GM21825 (cell line): ENCODE data around the gene WDR18.
"Not testable (repeated sequence)": the region's sequence is repeated elsewhere in the genome, so short reads cannot be mapped to it uniquely, and the experiment has no call there.

Source experiments
- ATAC-seq: cut with Tn5 transposase; IDR thresholded peaks from one replicate; pipeline ENCODE4 v1.9.1; 2021; ENCODE audit warnings: mild to moderate bottlenecking, moderate library complexity; ENCODE audit not compliant: unreplicated experiment

The WDR18 gene

DNA sequence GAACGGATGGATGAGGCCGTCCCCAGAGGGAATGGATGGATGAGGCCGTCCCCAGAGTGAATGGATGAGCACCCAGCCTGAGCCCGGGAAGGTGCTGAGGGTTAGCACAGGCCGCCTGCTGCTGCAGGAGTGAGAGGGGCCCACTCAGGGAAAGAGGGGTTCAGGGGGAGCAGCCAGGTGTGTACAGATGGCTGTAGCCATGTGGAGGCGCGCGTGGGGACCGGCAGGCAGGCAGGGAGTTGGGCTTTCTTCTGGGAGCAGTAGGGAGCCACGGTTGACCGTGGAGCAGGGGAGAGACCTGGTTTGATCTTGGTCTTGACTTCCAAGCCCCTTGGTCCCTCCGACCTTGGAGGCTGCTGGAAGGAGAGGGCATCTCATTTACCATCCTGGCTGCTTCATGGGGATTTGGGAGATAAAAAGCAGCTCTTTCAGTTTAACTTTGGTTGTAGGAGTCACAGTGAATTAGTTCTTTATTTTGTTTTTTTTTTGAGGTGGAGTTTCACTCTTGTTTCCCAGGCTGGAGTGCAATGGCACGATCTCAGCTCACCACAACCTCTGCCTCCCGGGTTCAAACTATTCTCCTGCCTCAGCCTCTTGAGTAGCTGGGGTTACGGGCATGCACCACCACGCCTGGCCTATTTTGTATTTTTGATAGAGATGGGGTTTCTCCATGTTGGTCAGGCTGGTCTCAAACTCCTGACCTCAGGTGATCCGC, 33.6 kb upstream of the WDR18 start:
- ATAC-seq = no peak

- no peak for ATAC-seq
Observed at GRCh38 chr19:952049-952679, 32.0 kb upstream of the WDR18 start.

GRCh38 chr19:952680-953444, 31.3 kb upstream of the WDR18 start:
- ATAC-seq = no peak

DNA sequence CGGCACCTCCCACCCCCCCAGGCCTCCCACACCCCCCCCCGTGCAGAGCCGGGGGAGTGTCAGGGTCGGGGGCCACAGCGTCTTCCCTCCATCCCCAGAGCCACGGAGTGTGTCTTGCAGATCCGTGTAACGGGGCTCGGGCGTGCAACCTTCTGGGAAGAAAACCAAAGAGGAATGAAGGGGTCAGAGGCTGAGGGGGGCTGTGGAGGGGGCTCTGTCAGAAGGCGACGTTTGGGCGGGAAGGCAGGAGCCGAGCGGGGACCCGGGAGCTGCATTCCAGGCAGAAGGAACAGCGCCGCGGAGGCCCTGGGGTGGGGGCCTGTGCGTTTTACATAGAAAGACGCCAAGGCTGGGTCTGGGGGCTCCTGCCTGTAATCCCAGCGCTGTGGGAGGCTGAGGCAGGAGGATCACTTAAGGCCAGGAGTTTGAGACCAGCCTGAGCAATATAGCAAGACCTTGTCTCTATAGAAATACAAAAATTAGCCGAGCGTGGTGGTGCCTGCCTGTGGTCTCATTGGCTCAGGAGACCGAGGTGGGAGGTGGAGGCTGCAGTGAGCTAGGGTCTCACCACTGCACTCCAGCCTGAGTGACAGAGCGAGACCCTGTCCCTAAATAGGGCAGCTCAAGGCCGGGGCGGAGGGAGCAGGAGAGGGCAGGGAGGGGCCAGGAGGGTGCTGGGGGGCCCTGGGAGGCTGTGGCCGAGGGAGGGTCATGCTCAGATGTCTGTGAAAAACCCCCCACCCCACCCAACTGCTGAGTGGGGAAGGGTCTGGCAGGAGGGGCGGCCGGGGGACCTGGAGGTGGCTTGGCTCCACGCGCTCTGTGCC, 30.5 kb upstream of the WDR18 start:
- no peak for ATAC-seq

- ATAC-seq = no peak
Observed at GRCh38 chr19:954272-954671, 29.9 kb upstream of the WDR18 start.

- peak; percentile 37 for ATAC-seq
Observed at GRCh38 chr19:954672-955494, 29.3 kb upstream of the WDR18 start.

- no peak for ATAC-seq
Observed at GRCh38 chr19:955803-956765, 28.1 kb upstream of the WDR18 start.

DNA sequence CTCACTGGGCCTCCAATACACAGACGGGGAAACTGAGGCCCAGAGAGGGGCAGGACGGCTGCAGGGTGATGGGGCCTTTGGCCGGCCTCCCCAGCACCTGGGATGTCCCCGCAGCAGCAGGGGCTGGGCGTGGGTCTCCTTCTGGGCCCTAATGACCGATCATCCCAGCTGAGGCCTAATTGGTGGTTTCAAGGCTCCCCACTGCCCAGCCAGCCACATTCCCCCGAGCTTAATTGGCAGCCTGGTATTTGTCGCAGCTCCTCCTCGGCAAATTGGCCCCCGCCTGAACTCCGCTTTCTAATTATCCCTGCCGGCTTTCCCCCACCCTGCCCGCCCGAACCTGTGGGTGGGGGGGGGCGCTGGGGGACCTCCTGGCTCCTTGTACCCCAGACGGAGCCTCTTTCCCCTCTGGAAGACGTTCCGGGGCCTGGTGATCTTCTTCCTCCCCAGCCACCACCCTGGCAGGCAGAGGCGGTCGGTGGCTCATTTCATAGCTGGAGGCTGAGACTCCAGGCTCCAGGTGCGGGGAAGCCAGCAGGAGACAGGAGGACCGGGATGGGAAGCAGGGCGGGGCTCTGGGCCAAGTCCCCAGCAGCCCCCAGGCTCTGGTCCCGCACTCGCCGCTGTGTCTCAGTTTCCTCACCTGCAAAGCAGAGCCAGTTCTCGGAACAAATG, 27.2 kb upstream of the WDR18 start:
- ATAC-seq = no peak

DNA sequence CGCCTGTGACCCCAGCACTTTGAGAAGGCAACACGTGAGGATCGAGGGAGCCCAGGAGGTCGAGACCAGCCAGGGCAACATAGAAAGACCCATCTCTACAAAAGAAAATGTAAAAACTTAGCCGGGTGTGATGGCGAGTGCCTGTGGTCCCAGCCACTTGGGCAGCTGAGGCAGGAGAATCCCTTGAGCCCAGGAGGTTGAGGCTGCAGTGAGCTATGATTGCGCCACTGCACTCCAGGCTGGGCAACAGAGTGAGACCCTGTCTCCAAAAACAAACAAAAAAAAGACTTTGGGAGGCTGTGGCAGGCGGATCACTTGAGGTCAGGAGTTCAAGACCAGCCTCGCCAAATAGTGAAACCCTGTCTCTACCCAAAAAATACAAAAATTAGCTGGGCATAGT, 26.6 kb upstream of the WDR18 start:
- ATAC-seq = not testable (repeated sequence)

- ATAC-seq = no peak
Observed at GRCh38 chr19:958967-959855, 24.9 kb upstream of the WDR18 start.

DNA sequence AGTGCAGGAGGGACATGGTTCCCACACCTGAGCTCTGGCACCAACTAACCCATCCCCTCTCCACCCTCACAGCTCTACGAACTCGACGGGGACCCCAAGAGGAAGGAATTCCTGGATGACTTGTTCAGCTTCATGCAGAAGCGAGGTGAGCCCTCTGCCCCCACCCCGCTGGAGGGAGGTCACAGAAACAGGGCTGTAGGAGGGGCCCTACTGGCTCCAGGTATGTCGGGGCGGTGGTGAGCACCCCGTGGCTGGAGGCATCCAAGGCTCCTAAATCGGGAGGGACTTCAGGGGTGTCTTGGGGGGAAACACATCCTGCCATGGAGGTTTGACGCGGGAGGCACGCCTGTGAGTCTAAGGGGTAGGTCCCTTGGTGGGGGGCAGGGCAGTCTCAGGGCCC, 24.1 kb upstream of the WDR18 start:
- no peak for ATAC-seq

DNA sequence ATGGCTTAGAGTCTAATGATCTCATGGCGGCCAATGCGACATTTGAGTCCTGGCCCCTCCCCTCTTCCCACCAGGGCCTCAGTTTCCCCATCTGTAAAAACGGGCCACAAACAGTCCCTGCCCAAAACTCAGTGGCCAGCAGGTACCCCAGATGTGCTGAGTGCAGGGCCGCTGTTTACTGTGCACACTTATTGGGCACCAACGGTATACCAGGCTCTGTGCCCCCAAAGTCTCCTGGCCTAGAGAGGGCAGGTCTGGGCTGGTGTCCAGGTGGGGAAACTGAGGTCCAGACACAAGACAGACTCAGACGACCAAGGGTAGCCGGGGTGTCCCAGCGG, 23.6 kb upstream of the WDR18 start:
- ATAC-seq = no peak

GRCh38 chr19:961866-962620, 22.1 kb upstream of the WDR18 start:
- no peak for ATAC-seq

- no peak for ATAC-seq
Observed at GRCh38 chr19:962683-963400, 21.3 kb upstream of the WDR18 start.

- ATAC-seq = no peak
Observed at GRCh38 chr19:963486-963951, 20.6 kb upstream of the WDR18 start.

DNA sequence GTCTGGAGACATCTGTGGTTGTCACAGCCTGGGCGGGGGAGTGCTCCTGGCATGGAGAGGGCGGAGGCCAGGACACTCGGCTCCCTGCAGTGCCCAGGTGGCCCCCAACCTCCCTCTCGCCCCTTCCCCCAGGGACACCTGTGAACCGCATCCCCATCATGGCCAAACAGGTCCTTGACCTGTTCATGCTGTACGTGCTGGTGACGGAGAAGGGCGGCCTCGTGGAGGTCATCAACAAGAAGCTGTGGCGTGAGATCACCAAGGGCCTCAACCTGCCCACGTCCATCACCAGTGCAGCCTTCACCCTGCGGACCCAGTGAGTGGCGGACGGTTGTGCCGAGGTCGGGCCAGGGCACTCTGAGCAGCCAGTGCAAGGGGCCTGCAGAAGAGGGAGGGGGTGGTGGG, 20.0 kb upstream of the WDR18 start:
- no peak for ATAC-seq
